T-cell (primary cell): ENCODE results near the gene SIGLEC14. TPM values are rescaled to one million over a fixed set of nuclear protein-coding genes. Genes with fewer than 3 reads are reported as not detected.

Experiments used
- ATAC-seq, 4 experiments: fragments of 200-7000 bp in 3 of 4; fragments of 150-1000 bp in 1 of 4; cut with Tn5 transposase; replicated peaks in 1 of 4; 1 replicate in 3 of 4; 2 replicates in 1 of 4; pipeline ENCODE4 v1.10.0; 2021; ENCODE audit warnings: moderate library complexity in 3 of 4, mild to moderate bottlenecking in 2 of 4, moderate number of reproducible peaks in 1 of 4
- CTCF ChIA-PET, 2 donors: fragments of 300-600 bp; sonication (Branson Sonifier 250); formaldehyde crosslinking; loops; one replicate each; lab custom pipeline; 2022; ENCODE audit warnings: antibody characterized with exemption in 2 of 2; lab: Charles Lee
- POLR2A ChIA-PET, 2 donors: fragments of 300-600 bp; sonication (Branson Sonifier 250); formaldehyde crosslinking; loops; one replicate each; lab custom pipeline; 2022; ENCODE audit warnings: antibody characterized with exemption in 2 of 2; lab: Charles Lee
- DNase-seq, 35 experiments: peaks; one replicate each; pipeline versions ENCODE4 v3.0.0 to v3.0.0-alpha.2; 2013 to 2023
- H3K27ac ChIP-seq: one replicate; pipeline ENCODE4 v1.5.1; 2013; ENCODE audit warnings: low read length
- H3K27me3 ChIP-seq, 2 experiments: replicated peaks in 1 of 2; 1 replicate in 1 of 2; 2 replicates in 1 of 2; pipeline versions ENCODE4 v1.6.1 to v1.7.0; 2013; ENCODE audit warnings: low read length in 1 of 2, mixed read lengths in 1 of 2; ENCODE audit not compliant: control insufficient read depth in 2 of 2, insufficient read depth in 2 of 2; ENCODE audit errors: extremely low read depth in 1 of 2
- H3K36me3 ChIP-seq, 2 donors: 1 replicate in 1 of 2; 2 replicates in 1 of 2; pipeline versions ENCODE4 v1.6.1 to v1.7.0; 2013; ENCODE audit warnings: low read length in 1 of 2; ENCODE audit not compliant: control insufficient read depth in 2 of 2, insufficient read depth in 1 of 2; ENCODE audit errors: extremely low read depth in 1 of 2
- H3K4me1 ChIP-seq, 2 experiments: 1 replicate in 1 of 2; 2 replicates in 1 of 2; pipeline versions ENCODE4 v1.6.1 to v1.7.0; 2013; ENCODE audit warnings: low read length in 2 of 2, mixed read lengths in 1 of 2; ENCODE audit not compliant: insufficient read depth in 2 of 2, control insufficient read depth in 1 of 2; ENCODE audit errors: extremely low read depth in 1 of 2
- H3K4me3 ChIP-seq, 2 donors: 1 replicate in 1 of 2; 2 replicates in 1 of 2; pipeline versions ENCODE4 v1.5.1 to v1.7.0; 2013; ENCODE audit warnings: mild to moderate bottlenecking in 2 of 2, low read length in 1 of 2, moderate library complexity in 1 of 2; ENCODE audit not compliant: control insufficient read depth in 1 of 2; ENCODE audit errors: extremely low read depth in 1 of 2
- H3K9me3 ChIP-seq: 2 replicates; pipeline ENCODE4 v1.7.0; 2013
- H3K27ac Mint-ChIP-seq, 2 donors: one replicate each; pipeline ENCODE4 v1.8.0; 2020 to 2021; ENCODE audit warnings: mild to moderate bottlenecking in 2 of 2, mixed read lengths in 2 of 2
- H3K27me3 Mint-ChIP-seq, 2 donors: one replicate each; pipeline ENCODE4 v1.8.0; 2021 to 2022; ENCODE audit warnings: mixed read lengths in 2 of 2
- H3K36me3 Mint-ChIP-seq: one replicate; pipeline ENCODE4 v1.8.0; 2021; ENCODE audit warnings: mixed read lengths
- H3K4me1 Mint-ChIP-seq, 3 donors: one replicate each; pipeline ENCODE4 v1.8.0; 2020 to 2022; ENCODE audit warnings: mixed read lengths in 3 of 3, mild to moderate bottlenecking in 1 of 3
- H3K4me3 Mint-ChIP-seq, 3 donors: one replicate each; pipeline ENCODE4 v1.8.0; 2020 to 2022; ENCODE audit warnings: mild to moderate bottlenecking in 3 of 3, mixed read lengths in 3 of 3, moderate library complexity in 3 of 3
- H3K9me3 Mint-ChIP-seq, 3 donors: one replicate each; pipeline ENCODE4 v1.8.0; 2020 to 2022; ENCODE audit warnings: mixed read lengths in 3 of 3
- WGBS: methylation state at CpG from one replicate; pipeline ENCODE4 v1.1.5; 2013; ENCODE audit warnings: missing lambda C conversion rate; ENCODE audit not compliant: insufficient coverage; 5-methylcytosine and 5-hydroxymethylcytosine counted together
- total RNA-seq, 35 experiments: library from RNA in 6 of 35; stranded (reverse) in 6 of 35; fragments of 120-200 nt in 1 of 35; gene quantifications; one replicate each; pipeline versions ENCODE4 v1.2.1 to v1.2.4 and lab custom pipeline; 2013 to 2026

SIGLEC14 gene
- total RNA-seq, 5 donors from 2014 or later (not counting 1 experiment from before 2014, with no cell fraction given), result 0.68 to 1.1 (median 0.93) TPM; not detected in 2

- WGBS, result 12% methylated on average over 25 of the region's 63 CpGs
- Histone ChIP-seq H3K36me3 (no peaks in the 10 kb centered on the region), H3K27ac (no peak overlapping the region), H3K9me3 (peaks cover 2% of the 10 kb centered on the region), H3K27me3 (peaks cover 0 to 25% of the 10 kb centered on the region in 2 experiments), H3K4me1 (peaks cover 2 to 29% of the 10 kb centered on the region in 2 experiments), H3K4me3 (peak overlapping the region in 1 of 2 donors; percentile 54)
- Mint-ChIP-seq H3K4me1 (peaks cover 14 to 27% (median 18%) of the 10 kb centered on the region in 3 donors), H3K27ac (peak overlapping the region; percentile 63 to 68), H3K9me3 (peaks cover 5 to 19% (median 11%) of the 10 kb centered on the region in 3 donors), H3K27me3 (peaks cover 4 to 7% of the 10 kb centered on the region in 2 donors), H3K4me3 (peak overlapping the region; percentile 69 to 85 (median 77)), H3K36me3 (peaks cover 3% of the 10 kb centered on the region)
- POLR2A ChIA-PET, result interaction anchor here in 1 of 2 donors (0.7 kb wide), 1 partner anchor 18 kb away, joined by 4 read pairs; no protein-coding TSS in a partner anchor
- ATAC-seq (peak in 2 of 4 experiments; percentile 22 to 28), DNase-seq (peak in 2 of 35 experiments; percentile 8 to 17)
- CTCF ChIA-PET, result interaction anchor here in 1 of 2 donors (0.6 kb wide), 1 partner anchor 10 kb away, joined by 3 read pairs; no protein-coding TSS in a partner anchor
Measured at GRCh38 chr19:51688671-51689571, 42.3 kb upstream of the SIGLEC14 start.

- H3K36me3 ChIP-seq, result no peaks in the 10 kb centered on the region
- DNase-seq, result no peak
- H3K9me3 ChIP-seq, result peaks cover 2% of the 10 kb centered on the region
- peaks cover 4 to 7% of the 10 kb centered on the region in 2 donors for H3K27me3 Mint-ChIP-seq
- POLR2A ChIA-PET, result interaction anchor here in 1 of 2 donors (0.7 kb wide), 1 partner anchor 17 kb away, joined by 4 read pairs; no protein-coding TSS in a partner anchor
- no peak overlapping the region for H3K4me3 ChIP-seq
- peak overlapping the region; percentile 63 to 64 for H3K27ac Mint-ChIP-seq
- H3K4me1 ChIP-seq, result peaks cover 2 to 29% of the 10 kb centered on the region in 2 experiments
- peaks cover 0 to 25% of the 10 kb centered on the region in 2 experiments for H3K27me3 ChIP-seq
- peaks cover 5 to 19% (median 11%) of the 10 kb centered on the region in 3 donors for H3K9me3 Mint-ChIP-seq
- WGBS, result 68% methylated on average over 20 of the region's 22 CpGs
- no peak overlapping the region for H3K27ac ChIP-seq
- peak overlapping the region; percentile 69 to 85 (median 77) for H3K4me3 Mint-ChIP-seq
- CTCF ChIA-PET, result interaction anchor here in 1 of 2 donors (0.5 kb wide), 1 partner anchor 19 kb away, joined by 9 read pairs; no protein-coding TSS in a partner anchor
- peaks cover 14 to 27% (median 17%) of the 10 kb centered on the region in 3 donors for H3K4me1 Mint-ChIP-seq
- ATAC-seq, result no peak
- peaks cover 3% of the 10 kb centered on the region for H3K36me3 Mint-ChIP-seq
Measured at GRCh38 chr19:51687791-51688670, 41.4 kb upstream of the SIGLEC14 start.

DNA sequence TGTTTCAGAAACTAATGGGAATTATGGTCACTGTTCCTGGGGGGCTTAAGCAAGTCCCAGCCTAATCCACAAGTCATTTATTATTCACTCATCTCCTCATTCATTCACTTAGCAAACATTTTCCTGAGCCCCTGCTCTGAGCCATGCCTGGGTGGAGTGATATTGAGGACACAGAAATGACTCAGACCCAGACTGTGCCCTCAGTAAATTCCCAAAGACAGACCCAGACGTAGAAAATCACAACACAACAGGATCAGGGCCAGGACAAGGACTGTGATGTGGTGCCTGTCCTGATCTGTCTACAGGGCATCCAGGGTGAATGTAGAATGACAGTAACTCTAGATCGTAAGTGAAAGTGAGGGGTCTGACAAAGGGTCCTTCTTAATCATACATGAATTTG is 39.5 kb upstream of the SIGLEC14 start:
- Histone ChIP-seq H3K4me3 (no peak overlapping the region), H3K9me3 (peaks cover 2% of the 10 kb centered on the region), H3K27me3 (peaks cover 0 to 25% of the 10 kb centered on the region in 2 experiments), H3K36me3 (no peaks in the 10 kb centered on the region), H3K27ac (no peak overlapping the region), H3K4me1 (peaks cover 2 to 22% of the 10 kb centered on the region in 2 experiments)
- Mint-ChIP-seq H3K4me1 (peaks cover 9 to 17% (median 11%) of the 10 kb centered on the region in 3 donors), H3K4me3 (no peak overlapping the region), H3K27ac (no peak overlapping the region), H3K27me3 (peaks cover 4 to 7% of the 10 kb centered on the region in 2 donors), H3K36me3 (peaks cover 3% of the 10 kb centered on the region), H3K9me3 (peaks cover 5 to 19% (median 11%) of the 10 kb centered on the region in 3 donors)
- ChIA-PET POLR2A (no interaction called here), CTCF (no interaction called here)
- ATAC-seq (no peak), DNase-seq (no peak)
- WGBS, result 100% methylated on average over 1 of the region's 2 CpGs

DNA sequence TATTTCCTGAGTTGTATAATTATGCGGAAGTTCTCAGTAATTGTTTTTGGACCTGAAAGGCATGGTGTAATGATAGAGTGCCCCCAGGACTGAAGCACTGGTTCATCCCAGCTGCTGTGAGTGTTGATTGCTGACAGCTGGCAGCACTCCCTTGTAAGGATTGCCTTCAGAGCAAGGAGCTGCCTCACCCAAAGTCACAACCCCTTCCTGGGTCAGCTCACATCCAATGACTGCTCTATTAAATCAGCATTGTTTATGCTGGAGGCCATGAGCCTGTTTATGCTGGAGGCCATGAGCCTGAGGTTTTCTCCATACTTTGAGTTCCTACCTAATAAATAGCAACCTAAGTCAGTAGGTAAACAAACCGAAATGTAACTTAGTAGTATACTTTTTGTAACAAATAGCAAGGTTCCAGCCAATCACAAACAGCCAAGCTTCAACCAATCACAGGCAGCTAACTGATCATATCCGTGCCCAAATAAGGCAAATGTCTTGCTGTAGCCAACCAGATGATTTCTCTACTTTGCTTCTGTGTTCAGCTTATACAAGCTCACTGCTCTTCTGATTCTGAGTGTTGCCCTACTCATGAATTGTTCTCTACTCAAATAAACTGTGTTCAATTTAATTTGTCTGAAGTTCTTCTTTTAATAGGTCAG is 34.8 kb upstream of the SIGLEC14 start:
- Mint-ChIP-seq H3K4me1 (peaks cover 8 to 10% (median 9%) of the 10 kb centered on the region in 3 donors), H3K9me3 (peaks cover 5 to 23% (median 12%) of the 10 kb centered on the region in 3 donors), H3K27ac (no peak overlapping the region), H3K27me3 (peaks cover 2 to 9% of the 10 kb centered on the region in 2 donors), H3K4me3 (no peak overlapping the region), H3K36me3 (peaks cover 3% of the 10 kb centered on the region)
- Histone ChIP-seq H3K27me3 (no peaks in the 10 kb centered on the region), H3K9me3 (peaks cover 2% of the 10 kb centered on the region), H3K4me3 (no peak overlapping the region), H3K27ac (no peak overlapping the region), H3K36me3 (no peaks in the 10 kb centered on the region), H3K4me1 (peaks cover 0 to 9% of the 10 kb centered on the region in 2 experiments)
- no peak for ATAC-seq
- WGBS, result no CpG with 5 or more reads among the region's 3 CpGs
- POLR2A ChIA-PET, result interaction anchor here in 1 of 2 donors (0.6 kb wide), 1 partner anchor 1728 kb away, joined by 3 read pairs; no protein-coding TSS in a partner anchor
- CTCF ChIA-PET, result no interaction called here
- DNase-seq, result no peak

GRCh38 chr19:51680474-51680873 is 33.8 kb upstream of the SIGLEC14 start:
- H3K36me3 ChIP-seq, result no peaks in the 10 kb centered on the region
- H3K36me3 Mint-ChIP-seq, result peaks cover 3% of the 10 kb centered on the region
- H3K27ac Mint-ChIP-seq, result no peak overlapping the region
- whole genome bisulfite sequencing, result no CpG with 5 or more reads among the region's 1 CpG
- DNase-seq, result no peak
- H3K27me3 ChIP-seq, result no peaks in the 10 kb centered on the region
- no peak overlapping the region for H3K27ac ChIP-seq
- ChIA-PET CTCF (no interaction called here), POLR2A (interaction anchor here in 1 of 2 donors (0.8 kb wide), 1 partner anchor 13 kb away, joined by 3 read pairs; no protein-coding TSS in a partner anchor)
- no peak overlapping the region for H3K4me3 Mint-ChIP-seq
- no peak for ATAC-seq
- peaks cover 2 to 9% of the 10 kb centered on the region in 2 donors for H3K27me3 Mint-ChIP-seq
- peaks cover 8 to 15% (median 13%) of the 10 kb centered on the region in 3 donors for H3K4me1 Mint-ChIP-seq
- H3K9me3 Mint-ChIP-seq, result peaks cover 5 to 22% (median 9%) of the 10 kb centered on the region in 3 donors
- H3K4me1 ChIP-seq, result peaks cover 0 to 12% of the 10 kb centered on the region in 2 experiments
- H3K9me3 ChIP-seq, result peaks cover 2% of the 10 kb centered on the region
- H3K4me3 ChIP-seq, result no peak overlapping the region
